IMR-90 (cell line): Measurements from ENCODE around the gene NFE2L1. TPM values are rescaled to one million over a fixed set of nuclear protein-coding genes. Genes with fewer than 3 reads are reported as not detected.
A peak's percentile ranks its signal among the peaks of the same experiment; 100 is the strongest.

Experiments
- ATAC-seq: fragments of 200-7000 bp; cut with Tn5 transposase; 2 replicates; pipeline ENCODE4 v1.9.1; 2020; ENCODE audit warnings: low read depth, mild to moderate bottlenecking, moderate library complexity
- BruUV-seq: library from RNA; stranded (reverse); fragments of 400-500 nt; replicated peaks from 2 replicates; lab custom pipeline; 2021; lab: Mats Ljungman, UMichigan
- CTCF ChIA-PET: fragments of 300-600 bp; formaldehyde crosslinking; extraction: SDS; loops from one replicate; lab custom pipeline; 2021; ENCODE audit warnings: antibody characterized with exemption; lab: Yijun Ruan, JAX
- POLR2A ChIA-PET: fragments of 300-600 bp; sonication (Branson Sonifier 250); formaldehyde crosslinking; loops from one replicate; lab custom pipeline; 2022; ENCODE audit warnings: antibody characterized with exemption; ENCODE audit not compliant: unreplicated experiment; lab: Charles Lee
- DNase-seq: peaks from one replicate; pipeline ENCODE4 v3.0.0; 2013
- H2AFZ ChIP-seq: replicated peaks from 2 replicates; pipeline ENCODE3; 2013; ENCODE audit warnings: low read length, mild to moderate bottlenecking; ENCODE audit not compliant: poor library complexity
- H2AK5ac ChIP-seq: 2 replicates; pipeline ENCODE4 v1.6.1; 2013; ENCODE audit warnings: low read depth, low read length, inconsistent platforms
- H2AK9ac ChIP-seq: replicated peaks from 2 replicates; pipeline ENCODE3; 2013; ENCODE audit warnings: mild to moderate bottlenecking, low read depth, low read length, moderate library complexity; ENCODE audit not compliant: poor library complexity
- H2BK120ac ChIP-seq: 2 replicates; pipeline ENCODE4 v1.6.1; 2013; ENCODE audit warnings: low read depth, low read length, inconsistent platforms
- H2BK15ac ChIP-seq: 3 replicates; pipeline ENCODE4 v1.6.1; 2013; ENCODE audit warnings: low read depth, low read length, inconsistent platforms
- H2BK20ac ChIP-seq: 2 replicates; pipeline ENCODE4 v1.6.1; 2013; ENCODE audit warnings: low read depth, mild to moderate bottlenecking, inconsistent platforms, low read length, moderate library complexity
- H2BK5ac ChIP-seq: 2 replicates; pipeline ENCODE4 v1.6.1; 2013; ENCODE audit warnings: mild to moderate bottlenecking, low read depth, low read length, inconsistent platforms; ENCODE audit not compliant: poor library complexity, severe bottlenecking
- H3K14ac ChIP-seq: replicated peaks from 2 replicates; pipeline ENCODE4 v1.6.1; 2013; ENCODE audit warnings: low read depth, low read length, inconsistent platforms
- H3K18ac ChIP-seq: 2 replicates; pipeline ENCODE4 v1.6.1; 2013; ENCODE audit warnings: low read depth, low read length, control low read depth
- H3K23ac ChIP-seq: 2 replicates; pipeline ENCODE4 v1.6.1; 2013; ENCODE audit warnings: low read depth, low read length, inconsistent platforms
- H3K27ac ChIP-seq: 2 replicates; pipeline ENCODE4 v1.5.1; 2013; ENCODE audit warnings: mild to moderate bottlenecking, control low read depth, low read length; ENCODE audit not compliant: insufficient read depth
- H3K27me3 ChIP-seq: 2 replicates; pipeline ENCODE4 v1.6.1; 2013; ENCODE audit warnings: low read length; ENCODE audit not compliant: control insufficient read depth, insufficient read depth
- H3K36me3 ChIP-seq: 2 replicates; pipeline ENCODE4 v1.6.1; 2013; ENCODE audit warnings: low read length, mixed read lengths; ENCODE audit not compliant: control insufficient read depth, insufficient read depth
- H3K4ac ChIP-seq: 2 replicates; pipeline ENCODE4 v1.6.1; 2013; ENCODE audit warnings: low read depth, low read length, inconsistent platforms
- H3K4me1 ChIP-seq: 2 replicates; pipeline ENCODE4 v1.6.1; 2013; ENCODE audit warnings: low read length, mixed read lengths; ENCODE audit not compliant: control insufficient read depth, insufficient read depth
- H3K4me2 ChIP-seq: 2 replicates; pipeline ENCODE4 v1.6.1; 2013; ENCODE audit warnings: low read depth, mild to moderate bottlenecking, control low read depth, low read length, moderate library complexity
- H3K4me3 ChIP-seq: 2 replicates; pipeline ENCODE4 v1.5.1; 2013; ENCODE audit warnings: low read depth, mild to moderate bottlenecking, control low read depth, low read length, moderate library complexity; ENCODE audit not compliant: insufficient read depth
- H3K56ac ChIP-seq: 2 replicates; pipeline ENCODE4 v1.6.1; 2013; ENCODE audit warnings: low read length, inconsistent platforms; ENCODE audit not compliant: insufficient read depth; ENCODE audit errors: extremely low read depth
- H3K79me1 ChIP-seq, 2 experiments: 2 replicates each; pipeline ENCODE4 v1.6.1; 2013; ENCODE audit warnings: low read length in 2 of 2, inconsistent platforms in 1 of 2, low read depth in 1 of 2
- H3K9ac ChIP-seq: 2 replicates; pipeline ENCODE4 v1.6.1; 2013; ENCODE audit warnings: low read depth, low read length, control low read depth
- H3K9me1 ChIP-seq: 2 replicates; pipeline ENCODE4 v1.6.1; 2013; ENCODE audit warnings: low read length, inconsistent platforms; ENCODE audit not compliant: insufficient read depth
- H3K9me3 ChIP-seq: 2 replicates; pipeline ENCODE4 v1.6.1; 2013; ENCODE audit warnings: low read length; ENCODE audit not compliant: control insufficient read depth, insufficient read depth
- H4K20me1 ChIP-seq: 2 replicates; pipeline ENCODE4 v1.6.1; 2013; ENCODE audit warnings: low read length, inconsistent platforms; ENCODE audit not compliant: insufficient read depth
- H4K5ac ChIP-seq: 2 replicates; pipeline ENCODE4 v1.6.1; 2013; ENCODE audit warnings: mild to moderate bottlenecking, low read depth, low read length, control low read depth
- H4K8ac ChIP-seq, 2 experiments: 2 replicates each; pipeline ENCODE4 v1.6.1; 2013; ENCODE audit warnings: low read depth in 2 of 2, low read length in 2 of 2, control low read depth in 1 of 2, inconsistent platforms in 1 of 2
- H4K91ac ChIP-seq: 2 replicates; pipeline ENCODE4 v1.6.1; 2013; ENCODE audit warnings: low read depth, low read length, inconsistent platforms; ENCODE audit not compliant: insufficient read depth
- ELK1 ChIP-seq: fragments of 150-350 bp; IDR thresholded peaks from 2 replicates; pipeline ENCODE4 v1.6.1; 2016; ENCODE audit warnings: low read depth, mild to moderate bottlenecking, low read length, moderate library complexity, borderline replicate concordance
- MXI1 ChIP-seq: IDR thresholded peaks from 2 replicates; pipeline ENCODE4 v1.6.1; 2012; ENCODE audit warnings: low read depth, mild to moderate bottlenecking, low read length, moderate library complexity, borderline replicate concordance
- WGBS, 2 experiments: methylation state at CpG; one replicate each; pipeline versions ENCODE4 v1.1.5 to v1.1.7; 2013; ENCODE audit warnings: missing lambda C conversion rate in 2 of 2; ENCODE audit not compliant: insufficient read length in 1 of 2; ENCODE audit errors: extremely low coverage in 2 of 2; 5-methylcytosine and 5-hydroxymethylcytosine counted together
- dilution Hi-C: fragments of 300-500 bp; cut with HindIII; formaldehyde crosslinking; loops from one replicate; pipeline ENCODE4 v1.14.3; 2018; ENCODE audit warnings: low sequenced_read_pairs; ENCODE audit not compliant: unreplicated experiment
- in situ Hi-C: fragments of 300-500 bp; cut with MboI; formaldehyde crosslinking; loops from 3 replicates; pipeline ENCODE4 v1.14.3; 2019; ENCODE audit warnings: low sequenced_read_pairs, inconsistent platforms, mixed read lengths
- intact Hi-C: fragments of 100-400 bp; cut with micrococcal nuclease; formaldehyde crosslinking; loops from 2 replicates; pipeline ENCODE4 v1.10.0; 2022
- polyA plus RNA-seq, 3 experiments: library from polyadenylated mRNA; depleted of rRNA; stranded (reverse); fragments of >200 nt; gene quantifications; 2 replicates each; pipeline ENCODE4 v1.2.3, GENCODE V29; 2012; ENCODE audit warnings: low replicate concordance in 1 of 3
- total RNA-seq: library from RNA; depleted of rRNA; stranded (reverse); fragments of >200 nt; gene quantifications from 2 replicates; pipeline ENCODE4 v1.2.3, GENCODE V29; 2012

The NFE2L1 gene
- total and polyA plus RNA-seq, 2 of the 4 experiments (the other 2 are of a cell fraction), result 42.8 to 122 TPM

DNA sequence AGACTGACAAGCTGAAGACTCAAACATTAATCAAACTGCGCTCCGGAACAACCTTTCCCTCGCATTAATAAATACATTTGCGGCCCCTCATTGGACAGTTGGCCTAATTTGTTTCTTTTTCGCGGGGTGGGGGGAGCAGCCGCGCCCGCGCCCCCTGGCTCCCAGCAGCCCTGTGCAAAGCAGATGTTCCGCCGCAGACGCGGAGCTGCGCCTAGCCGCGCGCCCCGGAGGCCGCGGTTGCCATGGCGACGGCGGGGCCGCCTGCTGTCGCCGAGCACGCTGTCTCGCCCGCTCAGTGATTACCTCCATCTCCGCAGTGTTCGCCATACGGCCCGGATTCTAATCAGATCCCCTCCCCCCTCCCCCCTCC is 36.0 kb upstream of the NFE2L1 start:
- intact Hi-C loops (no loop called here), dilution Hi-C loops (no loop called here), in situ Hi-C loops (no loop called here)
- H2AK9ac ChIP-seq, result peak overlapping the region; percentile 73
- H2AK5ac ChIP-seq, result no peak overlapping the region
- peak overlapping the region; percentile 87 for H2AFZ ChIP-seq
- ATAC-seq (peak; percentile 63), DNase-seq (no peak)
- peak overlapping the region; percentile 29 for H3K4me3 ChIP-seq
- no peak overlapping the region for H3K56ac ChIP-seq
- H3K4me1 ChIP-seq, result no peaks in the 10 kb centered on the region; the same call in 1 of the 2 replicates
- H3K27ac ChIP-seq, result no peak overlapping the region
- no peak overlapping the region for H4K8ac ChIP-seq
- peaks cover 13% of the 10 kb centered on the region for H3K27me3 ChIP-seq
- H2BK20ac ChIP-seq, result no peak overlapping the region
- H3K4ac ChIP-seq, result no peak overlapping the region
- no TSS peak for BruUV-seq
- WGBS, 2 experiments, result 0% methylated on average over 4 of the region's 34 CpGs; no CpG with 5 or more reads in 1 of the 2 experiments
- H4K5ac ChIP-seq, result no peak overlapping the region
- H3K9me3 ChIP-seq, result no peaks in the 10 kb centered on the region
- H3K36me3 ChIP-seq, result no peaks in the 10 kb centered on the region
- no peak overlapping the region for H2BK120ac ChIP-seq
- H3K23ac ChIP-seq, result no peak overlapping the region
- H3K9ac ChIP-seq, result no peak overlapping the region
- H2BK5ac ChIP-seq, result no peak overlapping the region
- ChIA-PET POLR2A (no interaction called here), CTCF (interaction anchor here (1.0 to 1.2 kb wide), 2 partner anchors 12 to 62 kb away, joined by 3 to 4 read pairs; no protein-coding TSS in a partner anchor)
- H4K20me1 ChIP-seq, result no peaks in the 10 kb centered on the region
- H4K91ac ChIP-seq, result no peak overlapping the region
- no peaks in the 10 kb centered on the region for H3K79me1 ChIP-seq
- no peaks in the 10 kb centered on the region; the same call in 1 of the 2 replicates for H3K9me1 ChIP-seq
- peak overlapping the region; percentile 61 for H3K4me2 ChIP-seq
- no peak overlapping the region for H3K18ac ChIP-seq
- peak overlapping the region; percentile 39 for H3K14ac ChIP-seq
- TF ChIP-seq MXI1 (peak; percentile 81; the same call in 1 of the 2 replicates), ELK1 (no peak)
- no peak overlapping the region for H2BK15ac ChIP-seq
